HPDE6-E6E7 (cell line): Measurements from ENCODE around the gene TRPM7.
"Not testable (repeated sequence)": the region's sequence is repeated elsewhere in the genome, so short reads cannot be mapped to it uniquely, and the experiment has no call there.

ENCODE experiments used
- DNase-seq: peaks from one replicate; pipeline ENCODE4 v3.0.0; 2011; ENCODE audit warnings: missing footprints; ENCODE audit errors: extremely low spot score

The TRPM7 gene

GRCh38 chr15:50576166-50576565, 110.4 kb downstream of the TRPM7 start:
- DNase-seq: no peak

DNA sequence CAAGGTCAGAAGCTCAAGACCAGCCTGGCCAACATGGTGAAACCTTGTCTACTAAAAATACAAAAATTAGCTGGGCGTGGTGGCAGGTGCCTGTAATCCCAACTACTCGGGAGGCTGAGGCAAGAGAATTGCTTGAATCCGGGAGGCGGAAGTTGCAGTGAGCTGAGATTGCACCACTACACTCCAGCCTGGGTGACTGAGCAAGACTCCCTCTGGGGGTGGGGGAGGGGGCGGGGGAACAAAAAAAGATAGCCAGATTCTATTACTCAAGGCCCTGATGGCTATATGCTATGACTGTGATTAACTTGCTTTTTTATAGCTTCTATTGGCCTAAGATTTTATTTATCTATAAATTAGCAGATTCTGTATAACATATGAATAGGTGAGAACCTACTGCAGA, 112.8 kb downstream of the TRPM7 start:
- DNase-seq: not testable (repeated sequence)

GRCh38 chr15:50563756-50564155, 122.8 kb downstream of the TRPM7 start:
- no peak for DNase-seq

DNA sequence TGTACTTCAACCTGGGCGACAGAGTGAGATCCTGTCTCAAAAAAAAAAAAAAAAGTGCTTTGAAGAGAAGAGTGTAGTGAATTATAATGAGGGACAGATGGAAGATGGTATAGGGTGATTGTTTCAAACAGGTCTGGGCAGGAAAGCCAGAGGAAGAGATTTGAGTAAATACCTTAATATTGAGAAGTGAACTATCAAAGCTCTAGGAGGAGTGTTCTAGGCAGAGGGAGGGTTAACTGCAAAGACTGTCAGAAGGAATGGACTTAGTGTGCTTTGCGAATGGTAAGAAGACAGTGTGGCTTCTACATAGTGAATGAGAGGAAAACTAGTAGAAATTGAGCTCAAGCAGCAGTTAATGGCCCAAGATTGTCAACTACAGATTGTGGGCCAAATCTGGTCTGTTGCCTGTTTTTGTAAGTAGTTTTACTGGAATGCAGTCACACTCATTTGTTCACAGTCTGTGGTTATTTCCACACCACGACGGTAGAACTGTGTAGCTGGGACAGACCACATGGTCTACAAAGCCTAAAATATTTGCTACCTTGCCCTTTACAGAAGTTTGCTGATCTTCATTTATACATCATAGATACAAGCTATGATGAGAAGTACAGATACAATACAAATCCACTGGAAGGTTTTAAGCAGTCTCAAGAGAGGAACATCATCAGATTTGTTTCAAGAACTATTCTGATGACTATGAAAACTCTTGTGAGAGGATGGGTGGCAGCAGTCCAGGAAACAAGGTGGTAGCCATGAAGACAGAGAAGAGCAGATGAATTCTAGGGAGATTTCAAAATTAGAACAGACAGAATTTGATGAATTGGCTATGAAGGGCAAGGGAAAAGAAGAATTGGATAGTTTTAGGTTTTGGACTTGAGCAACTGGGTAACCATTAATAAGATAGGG, 123.6 kb downstream of the TRPM7 start:
- no peak for DNase-seq

GRCh38 chr15:50558012-50558411, 128.6 kb downstream of the TRPM7 start:
- no peak for DNase-seq

GRCh38 chr15:50556642-50557371, 129.8 kb downstream of the TRPM7 start:
- no peak for DNase-seq

- DNase-seq: no peak
Measured at GRCh38 chr15:50552238-50552637, 134.4 kb downstream of the TRPM7 start.

DNA sequence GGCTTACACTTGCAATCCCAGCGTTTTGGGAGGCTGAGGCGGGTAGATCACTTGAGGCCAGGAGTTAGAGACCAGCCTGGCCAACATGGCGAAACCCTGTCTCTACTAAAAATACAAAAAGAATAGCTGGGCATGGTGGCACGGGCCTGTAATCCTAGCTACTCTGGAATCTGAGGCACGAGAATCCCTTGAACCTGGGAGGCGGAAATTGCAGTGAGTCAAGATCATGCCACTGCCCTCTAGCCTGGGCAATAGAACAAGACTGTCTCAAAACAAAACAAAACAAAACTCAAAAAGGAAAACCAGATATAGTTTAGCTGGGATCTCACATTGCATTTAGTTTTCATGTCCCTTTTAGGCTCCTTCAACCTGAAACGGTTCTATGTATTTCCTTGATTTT, 137.3 kb downstream of the TRPM7 start:
- no peak for DNase-seq

- DNase-seq: no peak
Measured at GRCh38 chr15:50546566-50546965, 140.0 kb downstream of the TRPM7 start, which contains the start of gene USP50. Gene USP50 (minus strand): TSS chr15:50546666. CDS start chr15:50546525, 141 bp downstream.

DNA sequence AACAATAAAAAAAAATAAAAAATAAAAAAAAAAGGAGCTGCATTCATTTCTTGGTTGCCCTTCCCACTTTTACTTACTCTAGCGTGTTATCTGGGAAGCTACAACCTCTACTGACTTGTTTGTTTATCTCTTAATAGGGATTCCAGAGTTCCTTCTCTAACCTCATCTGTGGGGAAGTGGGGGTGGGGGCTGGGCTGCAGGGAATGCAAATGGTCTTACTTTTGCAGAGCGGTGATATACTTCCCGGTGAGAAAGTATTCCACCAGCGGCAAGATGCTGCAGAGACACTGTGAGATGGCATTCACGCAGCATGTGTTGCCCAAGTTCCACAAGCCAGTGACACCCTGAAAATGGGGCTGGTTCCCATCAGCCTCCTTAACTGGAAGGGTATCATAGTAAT, 142.2 kb downstream of the TRPM7 start:
- DNase-seq: no peak

GRCh38 chr15:50543556-50543955, 143.0 kb downstream of the TRPM7 start:
- DNase-seq: no peak

GRCh38 chr15:50542887-50543210, 143.7 kb downstream of the TRPM7 start:
- no peak for DNase-seq

DNA sequence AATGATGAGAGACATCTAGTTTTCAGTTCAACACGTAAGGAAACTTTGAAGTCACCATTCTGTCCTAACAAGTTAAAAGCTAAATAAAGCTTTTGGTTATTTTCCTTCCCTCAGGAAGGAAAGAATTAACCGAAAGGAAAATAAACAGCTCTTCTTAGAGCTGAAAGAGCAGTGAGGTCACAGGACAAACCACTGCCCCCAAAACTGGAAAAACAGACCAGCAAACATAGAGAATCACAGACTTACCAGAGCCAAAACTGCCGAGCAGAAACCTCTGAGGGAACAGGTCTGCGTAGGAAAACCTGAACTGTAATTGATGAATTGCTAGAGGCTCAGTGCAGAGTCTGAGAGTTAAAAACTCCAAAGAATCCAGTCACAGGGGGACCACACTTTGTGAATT, 154.8 kb downstream of the TRPM7 start:
- DNase-seq: no peak

DNA sequence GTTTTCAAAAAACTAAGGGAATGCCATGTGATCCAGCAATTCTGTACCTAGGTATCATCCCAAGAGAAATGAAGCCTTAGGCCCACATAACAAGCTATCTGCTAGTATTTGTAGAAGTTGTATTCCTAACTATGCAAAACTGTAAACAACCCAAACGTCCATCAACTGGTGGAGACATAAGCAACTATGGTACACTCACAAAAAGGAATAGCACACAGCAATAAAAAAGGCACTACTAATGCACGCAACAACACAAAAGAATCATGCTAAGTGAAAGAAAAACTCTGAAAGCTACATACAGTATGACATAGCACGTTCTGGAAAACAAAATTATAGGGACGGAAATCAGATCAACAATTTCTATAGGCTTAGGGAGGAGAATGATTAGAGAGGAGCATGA, 155.4 kb downstream of the TRPM7 start:
- no peak for DNase-seq

GRCh38 chr15:50523851-50524251, 162.7 kb downstream of the TRPM7 start:
- DNase-seq: no peak

- no peak for DNase-seq
Measured at GRCh38 chr15:50519740-50520425, 166.7 kb downstream of the TRPM7 start.

DNA sequence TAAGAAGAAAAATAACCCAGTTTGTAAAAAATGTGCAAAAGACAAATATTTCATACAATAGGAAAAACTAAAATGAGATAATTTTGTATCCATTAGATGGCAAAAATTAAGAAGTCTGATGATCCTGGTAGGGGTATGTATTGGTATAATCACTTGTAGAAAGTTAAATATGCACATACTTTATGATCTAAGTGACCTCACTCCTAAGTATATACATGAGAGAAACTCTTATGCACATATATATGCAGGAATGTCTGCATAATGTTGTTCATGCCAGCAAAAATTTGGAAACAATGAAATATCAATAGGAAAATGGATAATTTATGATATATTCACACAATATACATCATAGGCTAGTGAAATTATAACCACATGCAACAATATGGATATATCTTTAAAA, 173.6 kb downstream of the TRPM7 start:
- DNase-seq: no peak
